HUES6 (cell line): ENCODE data around the gene CADM4.

Experiments used
- H3K27ac ChIP-seq: 2 replicates; pipeline ENCODE4 v1.7.0; 2013; ENCODE audit warnings: low read depth, mild to moderate bottlenecking, low read length, inconsistent platforms
- H3K27me3 ChIP-seq: 2 replicates; pipeline ENCODE4 v1.6.1; 2013; ENCODE audit warnings: low read length; ENCODE audit not compliant: control insufficient read depth, insufficient read depth
- H3K36me3 ChIP-seq: 2 replicates; pipeline ENCODE4 v1.6.1; 2013; ENCODE audit warnings: low read length; ENCODE audit not compliant: control insufficient read depth, insufficient read depth
- H3K4me1 ChIP-seq: 2 replicates; pipeline ENCODE4 v1.6.1; 2013; ENCODE audit warnings: low read length; ENCODE audit not compliant: control insufficient read depth, insufficient read depth
- H3K4me3 ChIP-seq: 2 replicates; pipeline ENCODE4 v1.5.1; 2013; ENCODE audit warnings: low read depth, low read length
- H3K9ac ChIP-seq: one replicate; pipeline ENCODE4 v1.6.1; 2013; ENCODE audit warnings: mild to moderate bottlenecking, low read length
- H3K9me3 ChIP-seq: 2 replicates; pipeline ENCODE4 v1.6.1; 2013; ENCODE audit warnings: low read depth, low read length; ENCODE audit not compliant: control insufficient read depth, insufficient read depth

The CADM4 gene

GRCh38 chr19:43675269-43675879 is 35.7 kb upstream of the CADM4 start:
- Histone ChIP-seq H3K9ac (no peak overlapping the region), H3K9me3 (no peaks in the 10 kb centered on the region), H3K36me3 (no peaks in the 10 kb centered on the region), H3K4me3 (no peak overlapping the region), H3K27me3 (peaks cover 18% of the 10 kb centered on the region), H3K4me1 (peaks cover 21% of the 10 kb centered on the region), H3K27ac (no peak overlapping the region)

- no peaks in the 10 kb centered on the region for H3K9me3 ChIP-seq
- peaks cover 26% of the 10 kb centered on the region for H3K27me3 ChIP-seq
- H3K4me3 ChIP-seq = no peak overlapping the region
- no peaks in the 10 kb centered on the region for H3K36me3 ChIP-seq
- peaks cover 24% of the 10 kb centered on the region for H3K4me1 ChIP-seq
- no peak overlapping the region for H3K9ac ChIP-seq
- H3K27ac ChIP-seq = no peak overlapping the region
Observed at GRCh38 chr19:43674596-43674995, 34.9 kb upstream of the CADM4 start.

GRCh38 chr19:43674183-43674582 is 34.5 kb upstream of the CADM4 start:
- Histone ChIP-seq H3K9me3 (no peaks in the 10 kb centered on the region), H3K4me3 (no peak overlapping the region), H3K27ac (no peak overlapping the region), H3K36me3 (no peaks in the 10 kb centered on the region), H3K4me1 (peaks cover 24% of the 10 kb centered on the region), H3K9ac (no peak overlapping the region), H3K27me3 (peaks cover 29% of the 10 kb centered on the region)

GRCh38 chr19:43673637-43674036 is 34.0 kb upstream of the CADM4 start:
- Histone ChIP-seq H3K9me3 (no peaks in the 10 kb centered on the region), H3K27ac (no peak overlapping the region), H3K4me3 (no peak overlapping the region), H3K9ac (no peak overlapping the region), H3K36me3 (no peaks in the 10 kb centered on the region), H3K27me3 (peaks cover 30% of the 10 kb centered on the region), H3K4me1 (peaks cover 24% of the 10 kb centered on the region)

GRCh38 chr19:43672061-43672679 is 32.5 kb upstream of the CADM4 start:
- H3K27me3 ChIP-seq = peaks cover 30% of the 10 kb centered on the region
- peaks cover 30% of the 10 kb centered on the region for H3K4me1 ChIP-seq
- H3K36me3 ChIP-seq = no peaks in the 10 kb centered on the region
- H3K4me3 ChIP-seq = no peak overlapping the region
- H3K9ac ChIP-seq = peak overlapping the region; percentile 45
- H3K27ac ChIP-seq = no peak overlapping the region
- no peaks in the 10 kb centered on the region for H3K9me3 ChIP-seq

- Histone ChIP-seq H3K36me3 (peaks cover 12% of the 10 kb centered on the region), H3K27ac (peak overlapping the region; percentile 48; the same call in 1 of the 2 replicates), H3K9ac (peak overlapping the region; percentile 36), H3K4me3 (peak overlapping the region; percentile 73), H3K27me3 (peaks cover 22% of the 10 kb centered on the region), H3K4me1 (peaks cover 23% of the 10 kb centered on the region), H3K9me3 (no peaks in the 10 kb centered on the region)
Observed at GRCh38 chr19:43668406-43669109, 28.9 kb upstream of the CADM4 start.

GRCh38 chr19:43667876-43668405 is 28.3 kb upstream of the CADM4 start:
- Histone ChIP-seq H3K36me3 (peaks cover 15% of the 10 kb centered on the region), H3K9ac (peak overlapping the region; percentile 78), H3K27ac (peak overlapping the region; percentile 10; the same call in 1 of the 2 replicates)

GRCh38 chr19:43667126-43667875 is 27.7 kb upstream of the CADM4 start:
- Histone ChIP-seq H3K9me3 (no peaks in the 10 kb centered on the region), H3K4me3 (peak overlapping the region; percentile 73), H3K36me3 (peaks cover 15% of the 10 kb centered on the region), H3K9ac (peak overlapping the region; percentile 78), H3K27ac (no peak overlapping the region), H3K27me3 (peaks cover 21% of the 10 kb centered on the region), H3K4me1 (peaks cover 21% of the 10 kb centered on the region)

More at GRCh38 chr19:43667876-43668405, 28.3 kb upstream of the CADM4 start:
- peaks cover 23% of the 10 kb centered on the region for H3K4me1 ChIP-seq
- H3K27me3 ChIP-seq = peaks cover 22% of the 10 kb centered on the region
- H3K4me3 ChIP-seq = peak overlapping the region; percentile 73
- no peaks in the 10 kb centered on the region for H3K9me3 ChIP-seq

GRCh38 chr19:43664018-43664417 is 24.4 kb upstream of the CADM4 start:
- Histone ChIP-seq H3K9me3 (no peaks in the 10 kb centered on the region), H3K27ac (no peak overlapping the region), H3K9ac (no peak overlapping the region), H3K36me3 (peaks cover 23% of the 10 kb centered on the region), H3K27me3 (no peaks in the 10 kb centered on the region), H3K4me1 (peaks cover 9% of the 10 kb centered on the region), H3K4me3 (no peak overlapping the region)

- Histone ChIP-seq H3K9me3 (no peaks in the 10 kb centered on the region), H3K4me3 (no peak overlapping the region), H3K27me3 (no peaks in the 10 kb centered on the region), H3K27ac (no peak overlapping the region), H3K9ac (no peak overlapping the region), H3K4me1 (peaks cover 6% of the 10 kb centered on the region), H3K36me3 (peaks cover 23% of the 10 kb centered on the region)
Observed at GRCh38 chr19:43662487-43662886, 22.8 kb upstream of the CADM4 start.
